NB4 (cell line): Measurements from ENCODE around the gene CDC7.

Experiments
- CTCF ChIP-seq: IDR thresholded peaks from one replicate; pipeline ENCODE4 v1.5.1; 2012; ENCODE audit warnings: low read depth, low read length
- POLR2A ChIP-seq: IDR thresholded peaks from 2 replicates; pipeline ENCODE4 v1.6.1; 2011; ENCODE audit warnings: mild to moderate bottlenecking; ENCODE audit not compliant: insufficient read length; ENCODE audit errors: extremely low read depth

- TF ChIP-seq CTCF = no peak
- TF ChIP-seq POLR2A = no peak
Observed at GRCh38 chr1:91510754-91511153, 10.1 kb downstream of the CDC7 start.
